ENCODE data around the gene AEBP1.

DNA sequence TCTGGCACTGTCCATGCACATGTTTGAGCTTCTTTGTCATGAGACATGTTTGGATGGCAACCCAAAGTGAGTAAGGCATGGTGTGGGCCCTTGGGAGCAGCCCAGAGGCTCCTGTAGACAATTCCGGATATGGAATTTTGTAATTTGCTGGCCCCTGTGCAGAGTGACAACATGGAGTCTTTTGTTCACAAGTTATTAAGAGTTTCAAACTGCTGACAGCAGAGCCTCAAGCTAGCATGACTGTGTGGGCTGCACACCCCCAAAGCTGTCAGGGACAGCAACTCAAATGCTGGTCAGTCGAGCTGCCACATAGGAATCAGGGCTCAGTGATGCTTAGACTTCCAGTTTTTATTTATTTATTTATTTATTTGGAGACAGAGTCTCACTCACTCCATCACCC, 44.0 kb downstream of the AEBP1 start:
- no peak for TF ChIP-seq EZH2 (IDR thresholded peaks at IDR 0.05; ENCODE audit: borderline replicate concordance, low read depth, low read length, severe bottlenecking)
- TF ChIP-seq, protein P1, sequence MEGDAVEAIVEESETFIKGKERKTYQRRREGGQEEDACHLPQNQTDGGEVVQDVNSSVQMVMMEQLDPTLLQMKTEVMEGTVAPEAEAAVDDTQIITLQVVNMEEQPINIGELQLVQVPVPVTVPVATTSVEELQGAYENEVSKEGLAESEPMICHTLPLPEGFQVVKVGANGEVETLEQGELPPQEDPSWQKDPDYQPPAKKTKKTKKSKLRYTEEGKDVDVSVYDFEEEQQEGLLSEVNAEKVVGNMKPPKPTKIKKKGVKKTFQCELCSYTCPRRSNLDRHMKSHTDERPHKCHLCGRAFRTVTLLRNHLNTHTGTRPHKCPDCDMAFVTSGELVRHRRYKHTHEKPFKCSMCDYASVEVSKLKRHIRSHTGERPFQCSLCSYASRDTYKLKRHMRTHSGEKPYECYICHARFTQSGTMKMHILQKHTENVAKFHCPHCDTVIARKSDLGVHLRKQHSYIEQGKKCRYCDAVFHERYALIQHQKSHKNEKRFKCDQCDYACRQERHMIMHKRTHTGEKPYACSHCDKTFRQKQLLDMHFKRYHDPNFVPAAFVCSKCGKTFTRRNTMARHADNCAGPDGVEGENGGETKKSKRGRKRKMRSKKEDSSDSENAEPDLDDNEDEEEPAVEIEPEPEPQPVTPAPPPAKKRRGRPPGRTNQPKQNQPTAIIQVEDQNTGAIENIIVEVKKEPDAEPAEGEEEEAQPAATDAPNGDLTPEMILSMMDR (IDR thresholded peaks at IDR 0.05; ENCODE audit: borderline replicate concordance, extremely low read depth, low read length, poor library complexity, severe bottlenecking), result no peak

Measured in DND-41 (cell line).